ENCODE data around the gene RPS15.

DNA sequence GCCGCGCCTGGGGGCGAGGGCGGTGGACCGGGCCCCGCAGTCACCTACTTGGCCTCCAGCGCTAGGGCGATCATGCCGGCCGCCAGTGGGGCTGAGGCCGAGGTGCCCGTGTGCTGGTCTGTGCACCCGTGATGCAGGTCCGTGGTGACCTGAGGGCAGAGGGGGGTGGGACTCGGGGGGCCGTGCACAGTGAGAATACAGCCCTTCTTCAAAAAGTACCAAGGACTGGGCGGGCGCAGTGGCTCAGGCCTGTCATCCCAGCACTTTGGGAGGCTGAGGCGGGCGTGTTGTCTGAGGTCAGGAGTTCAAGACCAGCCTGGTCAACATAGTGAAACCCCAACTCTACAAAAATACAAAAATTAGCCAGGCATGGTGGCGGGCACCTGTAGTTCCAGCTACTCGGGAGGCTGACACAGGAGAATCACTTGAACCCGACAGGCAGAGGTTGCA lies 45.8 kb downstream of the RPS15 start:
- TF ChIP-seq POLR2A (IDR thresholded peaks at IDR 0.05): no peak
- no peak for TF ChIP-seq CTCF (IDR thresholded peaks at IDR 0.05)

Measured in right lobe of liver (tissue), 4 donors.